GM21526 (cell line): ENCODE results near the gene MVK.

ENCODE experiments used
- ATAC-seq: cut with Tn5 transposase; IDR thresholded peaks from one replicate; pipeline ENCODE4 v1.9.1; 2021; ENCODE audit warnings: moderate library complexity; ENCODE audit not compliant: unreplicated experiment, low FRiP score

The MVK gene

GRCh38 chr12:109544955-109545531, 28.6 kb upstream of the MVK start:
- ATAC-seq = no peak

DNA sequence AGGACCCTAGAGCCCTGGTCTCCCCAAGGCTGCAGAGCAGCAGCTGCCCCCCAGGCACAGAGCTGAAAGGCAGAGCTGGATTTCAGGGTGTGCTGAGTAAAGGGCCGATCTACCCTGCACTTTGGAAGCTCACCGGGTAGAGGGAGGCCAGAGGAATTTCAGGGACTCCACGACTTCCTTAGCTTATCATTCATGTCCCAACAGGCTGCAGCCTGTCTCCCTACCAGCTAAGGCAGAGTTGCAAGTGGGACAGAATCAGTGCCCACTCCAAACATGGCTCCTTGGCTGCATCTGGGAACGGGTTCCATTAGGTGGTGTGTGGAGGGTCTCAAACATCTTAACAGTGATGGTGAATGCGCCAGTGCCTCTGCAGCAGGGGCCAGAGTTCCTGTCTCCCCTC, 27.8 kb upstream of the MVK start:
- ATAC-seq = no peak

- ATAC-seq = no peak
Observed at GRCh38 chr12:109547286-109547685, 26.3 kb upstream of the MVK start.

GRCh38 chr12:109548258-109548657, 25.3 kb upstream of the MVK start:
- no peak for ATAC-seq

DNA sequence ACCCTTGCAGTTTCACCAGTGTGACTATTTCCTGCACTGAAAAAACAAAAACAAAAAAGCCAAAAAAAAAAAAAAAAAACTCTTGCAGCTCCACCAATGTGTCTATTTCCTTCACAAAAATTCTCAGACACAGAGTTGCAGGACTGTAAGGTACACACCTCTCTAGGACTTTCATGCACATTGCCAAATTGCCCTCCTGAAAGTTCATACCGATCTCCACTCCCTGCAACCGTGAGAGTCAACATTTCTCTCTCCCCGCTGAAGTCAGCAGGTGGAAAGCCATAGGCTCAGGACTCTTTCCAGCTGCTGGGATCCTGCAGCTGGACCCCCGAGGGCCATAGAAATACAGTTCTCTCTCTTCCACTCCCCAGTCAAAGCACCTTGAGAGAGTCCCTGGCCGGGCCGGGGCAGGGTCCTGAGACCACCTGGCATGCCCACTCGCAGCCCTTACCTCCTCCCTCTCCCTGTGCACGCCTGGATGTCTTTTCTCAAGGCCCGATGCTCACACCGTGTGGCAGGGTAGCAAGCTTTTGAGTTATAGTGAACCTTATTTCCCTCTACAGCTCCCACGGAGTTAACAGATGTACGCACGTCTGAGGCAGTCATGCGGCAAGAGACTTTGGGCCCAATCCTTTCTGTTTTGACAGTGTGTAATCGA, 23.9 kb upstream of the MVK start:
- no peak for ATAC-seq

- no peak for ATAC-seq
Observed at GRCh38 chr12:109550281-109550680, 23.3 kb upstream of the MVK start.

DNA sequence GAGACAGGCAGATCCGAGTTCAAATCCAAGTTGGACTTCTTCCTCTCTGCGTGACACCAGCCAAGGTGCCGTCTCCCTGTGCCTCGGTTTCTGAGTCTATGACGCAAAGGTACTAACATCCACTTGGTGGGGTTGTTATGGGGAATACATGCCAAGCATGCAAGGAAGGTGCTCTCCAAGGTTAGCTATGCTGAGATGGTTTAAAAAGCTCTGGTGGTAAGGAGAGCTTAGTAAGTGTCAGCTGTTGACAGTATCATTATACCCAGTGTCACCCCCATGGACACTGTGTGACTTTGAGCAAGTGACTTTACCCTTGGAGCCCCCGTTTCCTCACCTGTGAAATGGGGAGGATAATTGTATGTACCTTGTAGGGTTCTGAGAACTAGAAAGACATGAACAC, 22.5 kb upstream of the MVK start:
- no peak for ATAC-seq

DNA sequence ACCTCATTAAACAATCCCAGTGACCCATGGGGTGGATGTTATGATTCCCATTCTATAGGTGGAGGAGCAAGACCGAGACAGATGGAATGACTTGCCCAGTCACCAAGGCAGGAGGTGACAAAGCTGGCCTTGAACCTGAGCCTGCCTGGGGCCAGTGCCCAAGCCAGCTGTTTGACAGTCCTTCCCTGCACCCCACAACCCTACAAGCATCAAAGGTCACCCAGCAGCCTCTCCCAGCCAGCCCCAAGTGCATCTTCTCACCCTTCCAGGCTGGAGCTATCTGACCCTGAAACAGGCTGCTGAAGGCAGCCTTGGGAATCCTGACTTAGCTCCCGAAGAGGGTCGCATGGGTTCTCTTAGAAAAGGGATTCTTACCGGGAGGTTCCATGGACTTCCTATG, 20.6 kb upstream of the MVK start:
- no peak for ATAC-seq

DNA sequence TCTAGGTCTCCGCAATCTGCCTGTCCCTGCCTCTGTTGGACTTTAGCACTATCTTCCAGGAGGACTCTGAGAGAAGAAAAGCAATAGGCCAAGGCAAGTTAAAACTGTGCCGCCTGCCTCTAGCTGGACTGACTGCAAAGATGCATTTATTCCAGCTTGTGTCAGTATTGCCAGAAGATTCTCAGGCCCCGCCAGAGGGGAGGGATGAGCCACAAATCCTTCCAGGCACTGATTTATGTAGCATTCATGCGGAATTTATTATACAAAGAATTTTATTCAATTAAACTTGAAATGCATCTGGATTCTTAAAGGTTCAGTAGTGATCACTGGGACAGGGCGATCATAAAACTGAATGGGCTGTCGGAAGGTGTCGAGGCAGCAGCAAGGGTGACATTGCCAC, 20.1 kb upstream of the MVK start:
- no peak for ATAC-seq

- no peak for ATAC-seq
Observed at GRCh38 chr12:109553906-109554500, 19.6 kb upstream of the MVK start.

GRCh38 chr12:109554761-109555160, 18.8 kb upstream of the MVK start:
- ATAC-seq = no peak

DNA sequence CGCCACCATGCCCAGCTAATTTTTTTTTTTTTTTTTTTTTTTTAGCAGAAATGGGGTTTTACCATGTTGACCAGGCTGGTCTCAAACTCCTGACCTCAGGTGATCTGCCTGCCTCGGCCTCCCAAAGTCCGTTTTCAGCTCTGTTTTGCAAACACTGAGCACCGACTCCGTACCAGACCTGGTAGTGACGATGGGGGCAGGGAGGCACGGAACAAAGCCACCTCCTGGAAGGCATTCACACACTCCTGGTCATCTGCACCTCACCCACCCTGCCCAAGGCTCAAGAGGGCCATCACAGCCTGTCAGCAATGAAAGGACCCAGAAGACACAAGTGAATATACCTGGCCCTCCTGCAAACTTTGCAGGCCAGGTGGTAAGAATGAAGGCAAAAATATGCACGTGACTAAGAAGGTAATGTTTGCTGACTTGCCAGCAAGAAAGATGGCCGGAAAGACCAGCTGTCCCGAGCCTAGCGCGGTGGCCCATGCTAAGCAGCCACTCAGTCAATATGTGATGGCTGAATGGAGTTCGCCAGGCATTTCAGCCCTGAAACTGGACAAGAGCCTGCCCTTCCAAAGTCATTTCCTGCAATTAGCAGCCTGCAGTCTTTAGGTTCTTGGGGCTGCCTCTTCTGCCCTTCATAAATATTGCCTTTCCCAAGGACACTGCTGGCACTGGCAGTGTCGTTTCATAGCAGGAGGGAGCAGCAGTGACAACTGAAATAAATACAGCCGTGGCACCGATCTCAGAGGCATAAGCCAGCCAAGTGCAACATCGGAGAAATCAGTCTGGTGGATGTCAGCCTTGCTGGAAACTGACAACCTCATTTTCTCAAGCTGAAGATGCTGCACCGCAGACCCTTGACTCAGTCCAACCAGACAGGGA, 17.9 kb upstream of the MVK start:
- ATAC-seq = no peak

DNA sequence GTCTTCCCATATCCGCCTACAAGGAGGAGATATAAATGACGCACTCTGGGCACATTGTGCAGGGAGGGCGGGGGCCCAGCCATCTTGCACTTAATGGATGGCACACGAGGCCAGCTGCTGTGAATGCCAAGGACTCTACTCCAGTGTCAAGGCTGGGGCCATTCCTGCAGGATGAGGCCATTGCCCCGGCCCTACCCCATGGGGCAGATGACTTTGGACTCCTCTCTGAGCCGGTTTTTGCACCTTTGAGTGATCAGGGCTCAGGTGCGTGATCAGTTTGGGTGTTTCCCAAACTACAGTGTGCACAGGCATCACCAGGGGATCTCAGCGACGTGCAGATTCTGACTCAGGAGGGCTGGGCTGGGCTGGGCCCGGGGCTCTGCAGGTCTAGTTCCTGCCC, 16.4 kb upstream of the MVK start:
- no peak for ATAC-seq

DNA sequence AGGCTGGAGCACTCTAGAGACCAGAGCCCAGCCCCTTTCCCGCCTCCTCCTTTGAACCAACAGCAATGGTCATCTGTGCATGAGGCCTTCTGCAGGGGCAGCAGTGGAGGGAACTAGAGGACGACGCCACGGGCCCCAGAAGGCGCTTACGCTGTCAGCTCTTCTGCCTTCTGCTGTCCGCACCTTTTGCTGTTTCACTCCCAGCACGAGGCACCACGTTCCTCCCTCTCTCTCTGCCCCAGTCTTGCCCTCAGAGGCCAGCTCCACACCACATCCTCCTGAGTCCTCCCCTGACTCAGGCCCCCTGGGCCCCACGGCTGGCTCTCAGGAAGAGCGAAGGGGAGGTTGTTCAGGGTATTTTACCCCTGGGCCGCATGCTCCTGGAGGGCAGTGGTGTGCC, 15.8 kb upstream of the MVK start:
- no peak for ATAC-seq

- no peak for ATAC-seq
Observed at GRCh38 chr12:109558374-109559199, 15.0 kb upstream of the MVK start.

- no peak for ATAC-seq
Observed at GRCh38 chr12:109559200-109559505, 14.4 kb upstream of the MVK start.

DNA sequence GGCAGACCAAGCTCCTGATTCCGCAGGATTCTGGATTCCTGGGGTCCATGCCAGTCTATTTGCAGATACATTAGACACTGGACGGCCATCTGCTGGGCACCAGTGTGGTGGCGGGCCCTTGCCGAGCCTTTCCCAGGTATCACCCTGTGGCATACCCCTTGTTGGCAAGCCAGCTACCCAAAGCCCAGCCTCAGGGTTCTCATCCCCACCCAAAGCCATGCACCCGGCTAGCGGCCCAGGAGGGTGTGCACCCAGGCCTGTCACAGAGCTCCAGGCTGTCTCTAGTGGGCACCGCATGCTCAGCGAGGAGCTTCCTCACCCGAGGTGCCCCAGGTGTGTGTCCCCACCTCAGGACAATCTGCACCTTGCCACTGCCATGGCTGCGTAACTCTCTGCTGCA, 14.0 kb upstream of the MVK start:
- no peak for ATAC-seq

DNA sequence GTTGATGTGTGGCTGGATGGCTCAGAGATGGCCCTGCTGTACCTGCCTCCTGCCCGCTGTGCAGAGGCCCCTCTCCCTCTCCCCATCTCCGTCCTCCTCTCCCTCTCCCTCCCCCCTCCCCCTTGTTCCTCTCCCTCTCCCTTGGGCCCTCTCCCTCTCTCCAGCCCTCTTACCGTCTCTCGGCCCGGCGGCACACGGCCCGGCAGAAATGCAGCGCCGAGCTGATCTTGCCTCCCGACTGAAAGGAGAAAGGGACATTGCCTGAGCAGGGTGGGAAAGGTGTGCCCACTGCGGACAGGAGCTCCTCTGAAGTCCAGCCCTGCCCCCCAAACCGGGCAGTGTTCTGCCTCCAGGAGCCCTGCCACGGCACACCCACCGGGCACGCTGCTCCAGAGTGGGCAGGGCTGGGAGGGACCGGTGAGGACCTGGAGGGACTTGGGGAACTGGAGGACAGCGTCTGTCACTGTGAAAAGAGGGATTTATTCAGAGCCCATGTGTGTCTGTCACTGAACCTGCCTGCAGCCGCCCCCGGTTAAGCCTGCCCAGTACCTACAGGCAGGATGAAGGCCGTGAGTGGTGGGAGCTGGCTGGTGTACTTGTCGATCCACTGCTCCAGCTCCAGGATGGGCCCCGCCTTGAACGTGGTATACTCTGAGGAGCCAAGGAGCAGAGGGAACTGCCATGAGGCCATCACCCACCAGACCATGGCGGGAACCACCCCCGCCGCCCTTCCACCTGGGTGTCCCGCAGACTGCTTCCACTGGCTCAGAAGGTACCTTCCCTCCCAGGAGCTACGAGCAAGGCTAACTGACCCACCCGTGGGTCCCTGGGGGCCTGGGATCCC, 12.5 kb upstream of the MVK start:
- no peak for ATAC-seq

GRCh38 chr12:109561711-109562030, 11.9 kb upstream of the MVK start:
- no peak for ATAC-seq

DNA sequence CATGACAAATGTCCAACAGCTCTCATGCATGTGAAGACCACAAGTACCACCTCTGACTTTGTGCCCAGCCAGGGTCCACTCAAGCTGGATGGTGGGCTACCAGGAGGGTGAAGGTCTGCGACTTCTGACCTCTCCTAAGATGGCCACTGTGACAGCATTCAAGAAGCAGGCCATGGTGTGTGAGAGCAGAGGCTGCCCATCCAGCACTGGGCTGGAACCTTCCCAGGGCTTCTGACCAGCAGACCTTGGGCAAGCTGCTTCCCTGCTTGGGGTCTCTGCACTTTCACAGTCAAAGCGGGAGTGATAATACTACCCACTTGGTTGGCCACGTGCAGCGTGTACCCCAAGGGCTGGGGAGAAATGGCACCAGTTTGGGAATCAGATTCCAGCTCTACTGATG, 10.7 kb upstream of the MVK start:
- no peak for ATAC-seq
